Ishikawa (cell line): Measurements from ENCODE around the gene STARD7.

ENCODE experiments used
- CEBPB ChIP-seq: IDR thresholded peaks from 2 replicates; pipeline ENCODE4 v1.6.1; 2012
- CREB1 ChIP-seq: IDR thresholded peaks from 2 replicates; pipeline ENCODE4 v1.6.1; 2012; ENCODE audit warnings: low read depth
- EGR1 ChIP-seq: IDR thresholded peaks from 2 replicates; pipeline ENCODE4 v1.6.1; 2012
- EP300 ChIP-seq: IDR thresholded peaks from 2 replicates; pipeline ENCODE4 v1.6.1; 2012; ENCODE audit warnings: borderline replicate concordance
- FOXM1 ChIP-seq: IDR thresholded peaks from 2 replicates; pipeline ENCODE4 v1.6.1; 2012; ENCODE audit warnings: low read depth, borderline replicate concordance
- NFIC ChIP-seq: IDR thresholded peaks from 2 replicates; pipeline ENCODE4 v1.6.1; 2012
- RAD21 ChIP-seq: IDR thresholded peaks from 2 replicates; pipeline ENCODE4 v1.6.1; 2012; ENCODE audit warnings: low read depth
- TAF1 ChIP-seq: IDR thresholded peaks from 2 replicates; pipeline ENCODE4 v1.6.1; 2012; ENCODE audit warnings: low read depth, mild to moderate bottlenecking
- TCF12 ChIP-seq: IDR thresholded peaks from 2 replicates; pipeline ENCODE4 v1.6.1; 2012; ENCODE audit warnings: low read depth
- TEAD4 ChIP-seq: IDR thresholded peaks from 2 replicates; pipeline ENCODE4 v1.6.1; 2012
- YY1 ChIP-seq: IDR thresholded peaks from 2 replicates; pipeline ENCODE4 v1.6.1; 2012; ENCODE audit warnings: low read depth
- ZBTB7A ChIP-seq: IDR thresholded peaks from 2 replicates; pipeline ENCODE4 v1.6.1; 2012; ENCODE audit warnings: low read depth
- TF ChIP-seq, protein P1 (sequence below): IDR thresholded peaks from 2 replicates; pipeline ENCODE4 v1.6.1; 2012
- TF ChIP-seq, protein P2 (sequence below): IDR thresholded peaks from 2 replicates; pipeline ENCODE4 v1.6.1; 2012; ENCODE audit warnings: low read depth, mild to moderate bottlenecking
- TF ChIP-seq, protein P3 (sequence below): IDR thresholded peaks from 2 replicates; pipeline ENCODE4 v1.6.1; 2012

STARD7 gene

DNA sequence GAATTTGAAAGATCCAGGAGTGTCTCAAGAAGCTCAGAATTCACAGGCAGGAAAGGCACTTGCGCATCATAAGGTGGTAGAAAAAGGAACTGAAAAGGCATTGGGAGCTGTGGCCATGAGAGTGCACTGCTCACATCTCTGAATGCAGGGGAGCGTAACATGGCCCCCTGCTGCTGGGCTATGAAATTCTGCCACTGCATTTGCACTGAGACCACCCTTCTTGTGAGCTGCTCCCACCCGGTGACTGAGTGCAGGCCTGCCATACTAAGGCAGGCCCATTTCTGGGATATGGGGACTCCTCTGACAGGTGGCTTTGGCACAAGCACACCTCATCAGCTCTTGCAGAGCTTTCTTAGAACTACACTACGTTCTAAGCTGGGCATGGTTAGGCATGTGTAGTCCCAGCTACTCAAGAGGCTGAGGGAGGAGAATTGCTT lies 25.3 kb upstream of the STARD7 start:
- TF ChIP-seq EP300 = no peak
- TF ChIP-seq CREB1 = no peak
- TF ChIP-seq TEAD4 = no peak
- TF ChIP-seq EGR1 = no peak
- TF ChIP-seq, protein P1, sequence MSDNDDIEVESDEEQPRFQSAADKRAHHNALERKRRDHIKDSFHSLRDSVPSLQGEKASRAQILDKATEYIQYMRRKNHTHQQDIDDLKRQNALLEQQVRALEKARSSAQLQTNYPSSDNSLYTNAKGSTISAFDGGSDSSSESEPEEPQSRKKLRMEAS = no peak
- no peak for TF ChIP-seq YY1
- TF ChIP-seq, protein P2, sequence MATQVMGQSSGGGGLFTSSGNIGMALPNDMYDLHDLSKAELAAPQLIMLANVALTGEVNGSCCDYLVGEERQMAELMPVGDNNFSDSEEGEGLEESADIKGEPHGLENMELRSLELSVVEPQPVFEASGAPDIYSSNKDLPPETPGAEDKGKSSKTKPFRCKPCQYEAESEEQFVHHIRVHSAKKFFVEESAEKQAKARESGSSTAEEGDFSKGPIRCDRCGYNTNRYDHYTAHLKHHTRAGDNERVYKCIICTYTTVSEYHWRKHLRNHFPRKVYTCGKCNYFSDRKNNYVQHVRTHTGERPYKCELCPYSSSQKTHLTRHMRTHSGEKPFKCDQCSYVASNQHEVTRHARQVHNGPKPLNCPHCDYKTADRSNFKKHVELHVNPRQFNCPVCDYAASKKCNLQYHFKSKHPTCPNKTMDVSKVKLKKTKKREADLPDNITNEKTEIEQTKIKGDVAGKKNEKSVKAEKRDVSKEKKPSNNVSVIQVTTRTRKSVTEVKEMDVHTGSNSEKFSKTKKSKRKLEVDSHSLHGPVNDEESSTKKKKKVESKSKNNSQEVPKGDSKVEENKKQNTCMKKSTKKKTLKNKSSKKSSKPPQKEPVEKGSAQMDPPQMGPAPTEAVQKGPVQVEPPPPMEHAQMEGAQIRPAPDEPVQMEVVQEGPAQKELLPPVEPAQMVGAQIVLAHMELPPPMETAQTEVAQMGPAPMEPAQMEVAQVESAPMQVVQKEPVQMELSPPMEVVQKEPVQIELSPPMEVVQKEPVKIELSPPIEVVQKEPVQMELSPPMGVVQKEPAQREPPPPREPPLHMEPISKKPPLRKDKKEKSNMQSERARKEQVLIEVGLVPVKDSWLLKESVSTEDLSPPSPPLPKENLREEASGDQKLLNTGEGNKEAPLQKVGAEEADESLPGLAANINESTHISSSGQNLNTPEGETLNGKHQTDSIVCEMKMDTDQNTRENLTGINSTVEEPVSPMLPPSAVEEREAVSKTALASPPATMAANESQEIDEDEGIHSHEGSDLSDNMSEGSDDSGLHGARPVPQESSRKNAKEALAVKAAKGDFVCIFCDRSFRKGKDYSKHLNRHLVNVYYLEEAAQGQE = no peak
- no peak for TF ChIP-seq TAF1
- TF ChIP-seq NFIC = no peak
- TF ChIP-seq RAD21 = no peak
- TF ChIP-seq TCF12 = no peak

DNA sequence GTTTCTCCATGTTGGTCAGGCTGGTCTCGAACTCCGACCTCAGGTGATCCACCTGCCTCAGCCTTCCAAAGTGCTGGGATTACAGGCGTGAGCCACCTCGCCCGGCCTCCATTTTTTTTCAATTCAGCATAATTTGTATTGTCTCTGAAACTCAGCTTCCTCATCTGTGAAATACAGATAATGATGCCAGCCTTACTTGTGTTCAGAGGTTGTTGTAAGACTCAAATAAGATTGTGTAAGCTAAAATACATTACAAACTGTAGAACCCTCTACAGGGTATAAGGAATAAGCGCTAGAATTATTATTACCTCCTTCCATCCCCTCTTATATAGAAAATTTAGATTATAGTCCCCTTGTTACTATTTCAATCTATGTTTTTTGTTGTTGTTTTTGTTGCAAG lies 24.8 kb upstream of the STARD7 start:
- TF ChIP-seq YY1 (no peak), FOXM1 (no peak), CREB1 (no peak), TAF1 (no peak), TCF12 (no peak), CEBPB (no peak), NFIC (no peak), RAD21 (no peak)

DNA sequence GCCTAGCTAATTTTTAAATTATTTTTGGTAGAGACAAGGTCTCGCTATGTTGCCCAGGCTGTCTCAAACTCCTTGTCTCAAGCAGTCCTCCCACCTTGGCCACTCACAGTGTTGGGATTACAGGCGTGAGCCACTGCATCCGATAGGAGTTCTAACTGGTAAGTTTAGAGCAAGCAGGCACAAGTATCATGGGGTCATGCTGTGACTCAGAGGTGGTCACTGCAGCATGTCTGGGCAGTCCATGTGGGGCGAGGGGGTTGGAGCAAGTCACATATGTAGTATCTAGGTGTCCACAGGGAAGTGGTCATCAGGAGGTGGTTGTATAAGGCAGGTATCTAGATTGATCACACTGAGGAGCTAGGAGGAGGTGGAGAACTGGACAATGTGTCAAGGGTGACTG lies 22.7 kb upstream of the STARD7 start:
- TF ChIP-seq CEBPB (no peak), TCF12 (no peak), EGR1 (no peak), TEAD4 (no peak), YY1 (no peak), ZBTB7A (no peak), TAF1 (no peak), NFIC (no peak), EP300 (no peak), RAD21 (no peak), FOXM1 (no peak), CREB1 (no peak)
- TF ChIP-seq, protein P1 = no peak
- TF ChIP-seq, protein P2 = no peak
- TF ChIP-seq, protein P3, sequence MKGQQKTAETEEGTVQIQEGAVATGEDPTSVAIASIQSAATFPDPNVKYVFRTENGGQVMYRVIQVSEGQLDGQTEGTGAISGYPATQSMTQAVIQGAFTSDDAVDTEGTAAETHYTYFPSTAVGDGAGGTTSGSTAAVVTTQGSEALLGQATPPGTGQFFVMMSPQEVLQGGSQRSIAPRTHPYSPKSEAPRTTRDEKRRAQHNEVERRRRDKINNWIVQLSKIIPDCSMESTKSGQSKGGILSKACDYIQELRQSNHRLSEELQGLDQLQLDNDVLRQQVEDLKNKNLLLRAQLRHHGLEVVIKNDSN = no peak

DNA sequence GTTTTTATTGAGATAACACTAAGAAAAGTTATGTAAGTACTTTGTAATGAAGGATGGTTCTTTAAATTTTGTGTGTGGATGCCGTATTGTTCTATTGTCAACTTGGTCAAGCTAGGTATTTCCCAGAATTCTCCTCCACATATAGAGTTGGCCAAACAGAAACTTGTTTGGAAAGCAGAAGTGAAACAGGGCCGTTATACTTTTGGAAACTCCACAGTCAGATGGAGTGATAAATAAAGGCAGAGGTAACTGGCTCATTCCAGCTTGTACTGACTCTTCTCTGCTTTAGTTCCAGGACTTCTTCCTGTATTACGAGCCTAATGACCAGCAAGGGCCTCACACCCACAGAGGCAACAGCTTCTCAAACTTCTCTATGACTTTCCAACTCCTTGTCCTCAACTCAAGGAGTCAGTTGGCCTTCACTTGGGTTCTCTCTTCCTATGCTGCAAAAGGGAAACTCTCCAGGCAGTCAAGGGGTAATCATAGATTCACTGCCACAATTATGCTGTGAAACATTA lies 16.4 kb upstream of the STARD7 start:
- TF ChIP-seq, protein P2 = no peak
- TF ChIP-seq FOXM1 (no peak), TEAD4 (no peak), CEBPB (no peak), NFIC (no peak), EP300 (no peak), RAD21 (no peak), ZBTB7A (no peak), TAF1 (no peak), YY1 (no peak), EGR1 (no peak), CREB1 (no peak), TCF12 (no peak)
- TF ChIP-seq, protein P3 = no peak
- TF ChIP-seq, protein P1 = no peak
